MM.1S (cell line): ENCODE measurements around the gene MYH14.

Experiments
- CTCF ChIP-seq: fragments of 300-600 bp; sonication (generic); IDR thresholded peaks from 2 replicates; pipeline ENCODE4 v1.5.1; 2016; ENCODE audit warnings: antibody characterized with exemption, low read length, mixed read lengths
- EZH2phosphoT487 ChIP-seq: fragments of 300-600 bp; sonication (generic); IDR thresholded peaks from 2 replicates; pipeline ENCODE4 v1.6.1; 2018; ENCODE audit warnings: antibody characterized with exemption, low read length

DNA sequence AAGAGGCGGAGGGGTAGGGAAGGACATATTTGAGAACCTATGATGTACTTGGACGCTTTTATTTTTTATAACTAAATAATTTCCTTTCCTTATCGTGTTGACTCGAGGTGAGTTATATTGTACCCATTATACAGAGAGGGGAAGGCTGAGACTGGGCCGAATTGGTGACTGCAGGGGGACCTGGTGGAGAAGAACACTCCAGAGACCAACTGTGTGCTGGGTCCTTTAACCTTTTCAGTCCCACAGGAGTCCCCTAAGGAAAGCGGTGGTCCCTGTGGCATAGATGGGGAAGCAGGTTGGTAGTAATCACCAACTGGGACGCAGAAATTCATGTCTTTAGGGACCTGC is 633 bp downstream of the MYH14 start:
- TF ChIP-seq CTCF (no peak), EZH2phosphoT487 (no peak)
